GM18498 (cell line): Measurements from ENCODE around the gene C6orf118.

ENCODE experiments used
- ATAC-seq: cut with Tn5 transposase; IDR thresholded peaks from one replicate; pipeline ENCODE4 v1.9.1; 2021; ENCODE audit warnings: mild to moderate bottlenecking, moderate library complexity; ENCODE audit not compliant: unreplicated experiment

Gene C6orf118

DNA sequence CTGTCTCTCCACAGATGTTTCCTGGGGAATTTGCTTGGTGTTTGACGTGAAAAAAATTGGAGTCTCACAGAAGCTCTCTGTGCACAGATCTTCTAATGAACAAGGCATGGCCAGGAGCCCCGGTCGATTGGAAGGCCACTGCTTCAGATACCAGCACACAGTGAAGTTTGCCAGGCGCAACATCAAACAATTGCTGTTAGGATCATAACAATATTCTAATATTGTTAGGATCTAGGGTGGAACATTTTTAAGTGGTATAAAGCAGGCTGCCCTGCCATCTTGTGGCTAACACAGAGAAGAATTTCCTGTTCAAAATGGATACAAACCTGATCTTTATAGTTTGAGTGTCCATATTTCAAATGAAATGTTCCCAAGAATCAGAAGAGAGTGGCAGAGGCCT, 64.1 kb downstream of the C6orf118 start:
- ATAC-seq: no peak

DNA sequence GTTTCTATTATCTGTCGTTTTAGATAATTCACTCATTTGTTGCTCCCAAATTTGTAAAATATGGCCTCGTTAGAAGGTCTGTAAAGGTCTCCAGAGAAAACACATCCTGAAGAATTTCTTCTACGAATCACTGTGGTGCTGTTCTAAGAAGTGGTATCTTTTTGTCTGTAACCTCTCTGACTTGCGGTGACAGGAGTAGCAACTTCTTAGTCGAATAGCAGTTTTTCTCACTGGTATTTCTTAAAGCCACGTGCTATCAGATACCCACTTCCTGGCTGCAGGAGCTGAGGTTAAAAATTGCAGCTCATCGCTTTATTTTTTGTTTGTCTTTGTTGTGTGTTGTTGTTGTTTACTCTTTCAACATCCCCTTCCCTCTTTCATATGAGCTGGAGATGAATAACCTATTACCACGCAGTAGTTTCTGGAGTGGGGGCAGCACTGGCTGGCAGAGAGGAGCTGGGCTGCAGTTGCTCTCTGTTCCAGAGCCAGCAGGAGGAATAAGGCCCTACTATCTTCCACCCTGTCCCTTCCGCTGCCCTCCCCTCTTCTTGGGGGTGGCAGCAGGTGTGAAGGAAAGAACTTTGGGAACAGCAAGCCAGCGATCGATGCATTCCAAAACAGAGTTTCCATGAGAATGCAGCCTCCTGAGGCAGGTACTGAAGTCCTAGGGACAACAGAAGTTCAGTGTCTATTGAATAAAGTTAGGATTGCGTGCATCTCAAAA, 64.7 kb downstream of the C6orf118 start:
- ATAC-seq: no peak

DNA sequence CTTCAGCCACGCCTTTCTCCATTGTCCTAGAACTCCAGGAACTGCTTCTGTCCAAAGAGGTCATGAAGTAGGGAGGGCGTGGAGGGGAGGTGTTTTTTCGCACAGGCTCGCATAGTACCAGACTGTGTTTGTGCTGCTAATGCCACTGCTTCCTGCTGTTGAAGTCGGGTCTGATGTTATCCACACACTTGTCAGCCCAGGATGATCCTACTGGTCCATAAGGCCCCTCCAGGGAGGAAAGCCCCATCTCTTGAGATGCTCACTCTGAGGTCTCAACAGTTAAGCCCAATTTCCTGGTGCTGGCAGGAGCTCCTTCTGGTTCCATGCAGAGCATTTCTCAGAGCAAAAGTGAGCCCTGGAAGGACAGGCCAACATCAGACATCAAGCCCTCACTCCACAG, 65.6 kb downstream of the C6orf118 start:
- no peak for ATAC-seq

DNA sequence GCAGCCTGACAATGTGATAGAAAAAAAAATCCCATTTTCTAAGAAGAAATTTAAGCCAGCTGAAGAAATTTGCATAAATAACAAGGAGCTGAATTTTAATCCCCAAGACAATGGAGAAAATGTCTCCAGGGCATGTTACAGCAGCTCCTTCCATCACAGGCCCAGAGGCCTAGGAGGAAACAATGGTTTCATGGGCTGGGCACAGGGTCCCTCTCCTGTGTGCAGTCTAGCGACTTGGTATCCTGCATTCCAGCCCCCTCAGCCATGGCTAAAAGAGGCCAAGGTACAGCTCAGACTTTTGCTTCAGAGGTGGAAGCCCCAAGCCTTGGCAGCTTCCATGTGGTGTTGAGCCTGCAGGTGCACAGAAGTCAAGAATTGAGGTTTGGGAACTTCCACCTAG, 73.1 kb downstream of the C6orf118 start:
- ATAC-seq: no peak

DNA sequence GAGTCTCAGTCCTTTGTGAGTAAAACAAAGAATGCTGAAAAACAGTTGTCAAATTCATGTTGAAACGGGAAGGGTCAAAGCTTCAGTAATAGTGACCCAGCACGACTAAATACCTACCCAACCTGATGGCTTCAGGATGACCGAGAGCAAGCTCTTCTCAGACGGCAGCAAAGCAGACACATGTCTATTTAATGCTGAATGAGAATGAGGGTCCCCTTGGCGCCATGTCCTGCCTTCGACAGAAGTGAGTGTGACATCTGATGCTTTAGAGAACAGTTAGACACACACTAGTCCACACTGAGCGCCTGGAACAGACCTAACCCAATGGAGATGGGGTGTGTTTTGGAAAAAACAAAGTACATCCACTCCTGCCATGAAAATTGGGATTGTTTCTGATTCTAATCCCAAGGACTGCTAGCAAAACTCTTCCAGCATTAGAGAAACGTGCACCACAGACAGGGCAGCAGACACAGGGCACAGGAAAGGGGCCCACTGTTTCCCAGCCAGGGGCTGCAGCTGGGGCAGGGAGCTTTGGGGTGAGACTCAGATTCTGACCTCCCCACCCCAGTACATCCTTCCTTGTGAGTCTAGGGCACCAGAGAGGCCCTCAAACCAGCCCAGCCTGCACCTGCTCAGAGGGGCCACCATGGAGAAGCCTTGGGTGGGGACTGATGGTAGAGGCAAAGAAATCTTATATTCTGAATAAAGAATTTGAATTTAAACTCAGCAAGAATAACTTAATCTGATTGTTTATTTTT, 76.5 kb downstream of the C6orf118 start:
- ATAC-seq: no peak

DNA sequence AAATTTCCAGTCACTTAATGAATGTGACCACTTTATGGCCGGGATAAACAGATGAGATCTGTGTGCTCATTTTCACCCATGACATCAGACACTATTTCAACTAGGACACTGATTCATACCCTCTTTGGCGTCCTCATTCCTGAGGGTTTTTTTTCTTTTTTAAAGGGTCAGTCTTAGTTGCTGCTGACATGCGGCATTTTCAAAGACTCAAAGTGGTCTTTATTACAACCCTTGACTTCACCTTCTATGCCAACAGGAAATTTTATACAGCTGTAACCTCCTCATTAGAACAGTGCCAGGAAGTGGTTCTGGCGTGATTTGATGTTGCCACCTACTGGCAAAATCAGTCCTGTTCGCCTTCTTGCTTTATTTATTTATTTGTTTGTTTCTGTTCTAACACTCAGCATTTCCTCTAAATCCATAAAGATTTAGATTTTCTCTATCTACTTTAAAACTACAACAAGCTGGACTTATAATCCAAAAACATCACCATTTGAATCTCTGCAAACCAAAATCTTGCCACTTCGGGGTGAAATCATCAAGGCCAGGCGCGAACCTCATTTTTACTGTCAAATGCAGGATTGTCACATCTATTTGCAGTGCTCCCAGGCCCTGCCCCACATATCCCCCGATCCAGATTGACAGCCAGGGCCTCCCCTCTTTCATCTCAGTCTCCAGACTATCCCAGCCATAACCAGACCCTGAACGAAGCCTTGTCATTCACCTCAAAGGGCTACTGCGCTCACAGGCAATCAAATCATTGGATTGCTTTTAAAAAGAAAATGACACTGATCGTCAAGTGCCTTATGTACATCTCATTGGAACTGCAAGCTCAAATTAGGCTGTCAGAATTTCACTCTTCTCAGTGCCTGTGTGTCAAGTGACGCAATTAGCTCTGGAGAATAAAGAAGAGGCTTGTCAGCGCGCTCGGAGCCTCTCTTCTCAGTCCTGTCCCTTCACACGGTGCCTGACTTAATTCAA, 77.5 kb downstream of the C6orf118 start:
- ATAC-seq: no peak

DNA sequence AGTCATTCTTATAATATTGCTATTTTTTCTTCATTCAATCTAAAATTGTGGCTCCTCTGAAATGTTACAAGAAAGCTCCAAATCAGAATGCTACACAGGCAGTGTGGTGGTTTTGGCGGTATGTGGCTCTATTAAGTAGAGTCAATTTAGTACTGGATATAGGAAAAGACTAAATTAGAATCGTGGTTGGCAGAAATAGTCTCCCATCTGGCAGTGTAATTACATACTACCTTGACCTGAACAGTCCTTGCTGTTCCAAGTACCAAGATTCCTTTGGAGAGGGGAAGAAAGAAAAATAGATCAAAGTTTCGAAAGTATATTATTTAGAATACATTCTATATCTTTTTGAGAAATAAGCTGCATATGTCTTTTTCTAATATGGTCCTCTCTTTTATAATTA, 78.2 kb downstream of the C6orf118 start:
- ATAC-seq: no peak
